HG02763 (cell line): Measurements from ENCODE around the gene DPF3.

Experiments used
- ATAC-seq: cut with Tn5 transposase; IDR thresholded peaks from one replicate; pipeline ENCODE4 v1.9.1; 2021; ENCODE audit warnings: mild to moderate bottlenecking, moderate library complexity; ENCODE audit not compliant: unreplicated experiment

DPF3 gene

GRCh38 chr14:72904840-72905561 is 11.1 kb upstream of the DPF3 start:
- ATAC-seq = no peak

GRCh38 chr14:72904218-72904617 is 10.3 kb upstream of the DPF3 start:
- no peak for ATAC-seq

GRCh38 chr14:72903716-72904115 is 9.8 kb upstream of the DPF3 start:
- ATAC-seq = no peak

GRCh38 chr14:72902801-72903530 is 9.1 kb upstream of the DPF3 start:
- ATAC-seq = no peak

- ATAC-seq = no peak
Measured at GRCh38 chr14:72901361-72901760, 7.5 kb upstream of the DPF3 start.

- ATAC-seq = no peak
Measured at GRCh38 chr14:72898448-72898847, 4.5 kb upstream of the DPF3 start.

- no peak for ATAC-seq
Measured at GRCh38 chr14:72894623-72895378, 900 bp upstream of the DPF3 start.

GRCh38 chr14:72894323-72894622 is 372 bp upstream of the DPF3 start:
- ATAC-seq = no peak

- ATAC-seq = peak; percentile 7
Measured at GRCh38 chr14:72892879-72893635, 844 bp downstream of the DPF3 start.

- no peak for ATAC-seq
Measured at GRCh38 chr14:72892103-72892878, 1.6 kb downstream of the DPF3 start.

GRCh38 chr14:72891666-72892102 is 2.2 kb downstream of the DPF3 start:
- no peak for ATAC-seq

GRCh38 chr14:72889366-72889765 is 4.5 kb downstream of the DPF3 start:
- no peak for ATAC-seq

GRCh38 chr14:72888636-72889201 is 5.2 kb downstream of the DPF3 start:
- ATAC-seq = no peak

- no peak for ATAC-seq
Measured at GRCh38 chr14:72888192-72888591, 5.7 kb downstream of the DPF3 start.

GRCh38 chr14:72887514-72887913 is 6.4 kb downstream of the DPF3 start:
- ATAC-seq = no peak

- no peak for ATAC-seq
Measured at GRCh38 chr14:72884386-72884785, 9.5 kb downstream of the DPF3 start.

GRCh38 chr14:72883961-72884360 is 9.9 kb downstream of the DPF3 start:
- ATAC-seq = no peak

GRCh38 chr14:72883109-72883508 is 10.8 kb downstream of the DPF3 start:
- no peak for ATAC-seq

- ATAC-seq = no peak
Measured at GRCh38 chr14:72882463-72882862, 11.4 kb downstream of the DPF3 start.

GRCh38 chr14:72882047-72882446 is 11.9 kb downstream of the DPF3 start:
- no peak for ATAC-seq
